ENCODE results near the gene IFFO2.

DNA sequence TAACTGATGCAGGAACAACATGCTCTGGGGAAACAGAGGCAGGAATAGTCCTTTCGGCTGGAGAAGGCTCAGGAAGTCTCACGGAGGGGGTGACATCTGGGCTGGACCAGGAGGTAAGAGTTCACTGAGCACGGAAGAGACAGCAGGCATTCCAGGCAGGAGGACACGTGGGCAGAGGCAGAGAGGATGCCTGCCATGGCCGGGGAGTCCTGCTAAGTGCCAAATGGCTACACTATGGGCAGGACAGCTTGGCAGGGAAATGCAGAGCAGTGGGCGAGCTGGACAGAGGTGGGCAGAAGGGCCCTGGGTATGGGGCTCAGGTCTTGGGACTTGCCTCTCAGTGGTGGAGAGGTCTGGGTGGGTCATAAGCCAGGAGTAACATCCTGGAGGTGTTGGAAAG is 71.7 kb downstream of the IFFO2 start:
- TF ChIP-seq, protein P1, sequence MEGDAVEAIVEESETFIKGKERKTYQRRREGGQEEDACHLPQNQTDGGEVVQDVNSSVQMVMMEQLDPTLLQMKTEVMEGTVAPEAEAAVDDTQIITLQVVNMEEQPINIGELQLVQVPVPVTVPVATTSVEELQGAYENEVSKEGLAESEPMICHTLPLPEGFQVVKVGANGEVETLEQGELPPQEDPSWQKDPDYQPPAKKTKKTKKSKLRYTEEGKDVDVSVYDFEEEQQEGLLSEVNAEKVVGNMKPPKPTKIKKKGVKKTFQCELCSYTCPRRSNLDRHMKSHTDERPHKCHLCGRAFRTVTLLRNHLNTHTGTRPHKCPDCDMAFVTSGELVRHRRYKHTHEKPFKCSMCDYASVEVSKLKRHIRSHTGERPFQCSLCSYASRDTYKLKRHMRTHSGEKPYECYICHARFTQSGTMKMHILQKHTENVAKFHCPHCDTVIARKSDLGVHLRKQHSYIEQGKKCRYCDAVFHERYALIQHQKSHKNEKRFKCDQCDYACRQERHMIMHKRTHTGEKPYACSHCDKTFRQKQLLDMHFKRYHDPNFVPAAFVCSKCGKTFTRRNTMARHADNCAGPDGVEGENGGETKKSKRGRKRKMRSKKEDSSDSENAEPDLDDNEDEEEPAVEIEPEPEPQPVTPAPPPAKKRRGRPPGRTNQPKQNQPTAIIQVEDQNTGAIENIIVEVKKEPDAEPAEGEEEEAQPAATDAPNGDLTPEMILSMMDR (IDR thresholded peaks at IDR 0.05) = no peak
- TF ChIP-seq POLR2A (IDR thresholded peaks at IDR 0.05) (no peak), POLR2AphosphoS5 (IDR thresholded peaks at IDR 0.05) (no peak)

Measured in prostate gland (tissue), 2 donors.